GM10266 (cell line): ENCODE measurements around the gene MLLT1.
A peak's percentile ranks its signal among the peaks of the same experiment; 100 is the strongest.

Experiments used
- DNase-seq: peaks from one replicate; pipeline ENCODE4 v3.0.0; 2012; ENCODE audit errors: extremely low spot score
- CTCF ChIP-seq: IDR thresholded peaks from 2 replicates; pipeline ENCODE4 v1.5.1; 2012; ENCODE audit warnings: mild to moderate bottlenecking, low read depth; ENCODE audit not compliant: control insufficient read depth, insufficient read depth; ENCODE audit errors: missing control alignments

The MLLT1 gene

DNA sequence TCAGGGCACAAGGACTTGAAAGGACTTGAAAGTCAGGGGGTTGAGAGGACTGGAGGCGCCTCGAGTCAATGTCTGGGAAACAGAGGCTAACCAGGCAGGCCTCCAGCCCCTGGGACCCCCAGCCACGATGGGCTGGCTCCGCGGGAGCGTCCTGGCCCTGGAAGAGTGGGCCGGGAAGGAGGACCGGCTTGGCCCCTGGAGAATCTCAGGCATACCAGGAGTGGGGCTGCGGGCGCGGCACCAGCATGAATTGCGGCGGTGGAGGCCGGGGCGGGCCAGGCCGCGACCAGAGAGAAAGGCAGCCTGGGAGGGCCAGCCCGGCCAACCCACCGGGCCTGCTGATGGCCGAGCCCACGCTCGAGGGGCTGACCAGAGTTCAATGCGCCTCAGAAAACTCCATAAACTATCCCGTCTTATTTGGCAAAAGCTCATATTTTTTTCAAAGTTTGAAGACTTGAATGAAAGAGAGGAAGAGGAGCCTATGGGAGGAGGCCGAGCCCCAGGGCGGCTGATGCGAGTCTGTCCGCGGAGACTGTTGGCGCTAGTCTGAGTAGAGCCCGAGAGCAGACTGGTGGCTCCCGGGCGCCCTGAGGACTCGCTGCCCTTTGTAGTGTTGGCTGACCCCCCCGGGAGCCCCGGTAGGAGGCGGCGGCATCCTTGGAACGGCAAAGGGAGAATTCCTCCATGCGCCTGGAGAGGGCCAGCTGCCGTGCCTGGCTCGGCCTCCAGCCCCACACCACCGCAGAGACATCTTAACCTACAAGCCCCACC lies 68.0 kb downstream of the MLLT1 start:
- no peak for TF ChIP-seq CTCF
- DNase-seq, result no peak

DNA sequence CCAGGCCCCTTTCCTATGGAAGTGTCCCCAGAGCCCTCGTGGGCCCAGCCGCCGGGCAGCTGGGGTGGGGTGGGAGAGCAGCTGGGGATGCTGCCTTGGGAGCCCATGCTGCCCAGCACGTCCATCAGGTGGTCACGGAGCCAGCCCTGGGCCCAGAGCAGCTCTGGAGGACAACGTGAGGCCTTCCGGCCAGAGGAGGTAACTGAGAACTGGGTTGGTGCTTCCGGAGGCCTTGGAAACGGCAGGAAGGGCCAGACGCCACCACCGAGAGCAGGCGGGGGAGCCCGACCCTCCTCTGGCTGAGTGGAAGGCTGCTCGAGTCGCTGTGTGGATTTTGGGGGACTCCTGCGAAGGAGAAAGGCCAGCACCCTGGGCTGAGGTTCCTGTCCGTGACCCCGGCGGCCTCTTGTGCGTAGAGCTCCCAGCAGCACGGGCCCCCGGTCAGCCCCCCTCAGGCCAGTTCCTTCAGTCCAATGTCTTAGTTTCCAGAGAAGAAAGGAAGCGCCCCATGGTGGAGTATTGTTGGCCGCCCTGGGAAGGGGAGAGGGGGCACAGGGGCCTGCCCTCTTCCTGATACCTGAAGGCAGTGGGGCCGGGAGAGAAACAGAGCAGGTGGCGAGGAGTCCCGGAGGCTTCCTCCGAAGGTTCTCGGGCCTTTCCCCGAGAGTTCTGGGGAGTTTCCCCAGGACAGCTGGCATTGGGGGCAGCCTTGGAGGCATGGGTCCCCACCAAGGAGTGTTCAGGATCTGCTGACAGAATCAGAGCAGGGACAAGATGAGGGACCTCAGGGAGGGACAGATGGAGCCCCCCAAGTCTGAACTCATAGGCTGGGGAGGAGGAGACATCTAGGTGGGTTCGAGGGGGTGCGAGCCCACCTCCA lies 68.8 kb downstream of the MLLT1 start:
- DNase-seq, result no peak
- TF ChIP-seq CTCF, result no peak

DNA sequence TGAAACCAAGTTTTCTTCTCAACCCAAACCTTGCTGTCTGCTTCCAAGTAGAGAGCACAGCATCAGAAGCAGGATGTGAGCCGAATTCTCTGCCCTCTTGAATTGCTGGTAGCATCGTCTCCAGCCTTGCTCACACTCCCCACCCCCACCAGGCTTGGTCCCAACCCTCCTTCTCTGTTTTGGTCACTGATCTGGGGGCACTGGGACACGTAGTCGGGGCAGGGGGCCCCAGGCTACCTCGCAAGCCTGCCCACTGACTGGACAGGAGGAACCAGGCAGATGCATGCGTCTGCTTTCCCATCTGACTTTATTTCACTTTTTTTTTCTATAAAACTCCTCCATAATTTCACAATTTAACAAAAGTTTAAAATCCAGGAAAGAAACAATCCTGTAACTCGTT lies 69.7 kb downstream of the MLLT1 start:
- no peak for DNase-seq
- no peak for TF ChIP-seq CTCF

DNA sequence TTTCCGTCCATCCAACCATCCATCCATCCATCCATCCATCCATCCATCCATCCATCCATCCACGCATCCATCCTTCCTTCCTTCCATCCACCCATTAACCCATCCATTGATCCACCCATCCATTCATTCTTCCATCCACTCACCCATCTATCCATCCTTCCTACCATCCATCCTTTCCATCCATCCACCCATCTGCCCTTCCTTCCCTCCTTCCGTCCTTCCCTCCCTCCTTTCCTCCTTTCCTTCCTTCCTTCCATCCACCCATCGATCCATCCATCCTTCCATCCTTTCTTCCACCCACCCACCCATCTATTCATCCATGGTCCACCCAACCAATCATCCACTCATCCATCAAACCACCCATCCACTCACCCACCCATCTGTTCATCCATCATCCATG lies 70.1 kb downstream of the MLLT1 start:
- DNase-seq, result no peak
- no peak for TF ChIP-seq CTCF

DNA sequence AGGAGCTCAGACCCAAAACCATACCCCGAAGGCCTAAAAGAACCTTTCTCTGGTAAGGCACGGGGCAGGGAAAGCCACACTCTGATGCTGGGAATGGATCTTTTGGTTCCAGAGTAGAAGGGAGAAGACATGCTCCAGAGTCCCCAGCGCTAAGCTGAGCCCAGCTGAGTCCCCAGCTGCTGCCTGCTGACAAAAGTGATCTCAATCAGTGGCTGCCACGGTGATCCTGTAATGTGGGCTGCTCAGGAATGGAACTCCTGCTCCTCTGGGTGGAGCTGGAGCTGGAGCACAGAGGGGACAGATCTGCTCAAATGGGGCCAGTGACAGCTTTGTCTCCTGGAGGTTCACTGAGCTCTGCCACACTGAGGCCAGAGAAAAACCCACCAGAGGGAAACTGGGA lies 70.5 kb downstream of the MLLT1 start:
- TF ChIP-seq CTCF, result no peak
- peak; percentile 20 for DNase-seq

GRCh38 chr19:6204866-6205723 lies 74.7 kb downstream of the MLLT1 start:
- TF ChIP-seq CTCF, result no peak
- no peak for DNase-seq
